GM12801 (cell line): Measurements from ENCODE around the gene INPP5E.

Experiments
- CTCF ChIP-seq: IDR thresholded peaks from one replicate; pipeline ENCODE4 v1.5.1; 2011; ENCODE audit warnings: control low read depth; ENCODE audit not compliant: insufficient read length; ENCODE audit errors: extremely low read depth

The INPP5E gene

GRCh38 chr9:136389396-136389795, 50.2 kb downstream of the INPP5E start:
- TF ChIP-seq CTCF = no peak

- no peak for TF ChIP-seq CTCF
Measured at GRCh38 chr9:136387217-136387616, 52.4 kb downstream of the INPP5E start.

- TF ChIP-seq CTCF = no peak
Measured at GRCh38 chr9:136386018-136386417, 53.6 kb downstream of the INPP5E start.

GRCh38 chr9:136385015-136385414, 54.6 kb downstream of the INPP5E start:
- no peak for TF ChIP-seq CTCF

GRCh38 chr9:136383436-136383835, 56.2 kb downstream of the INPP5E start:
- no peak for TF ChIP-seq CTCF

GRCh38 chr9:136381966-136382513, 57.6 kb downstream of the INPP5E start:
- no peak for TF ChIP-seq CTCF

- TF ChIP-seq CTCF = no peak
Measured at GRCh38 chr9:136381311-136381710, 58.3 kb downstream of the INPP5E start.
